NCI-H1694 (cell line): ENCODE data around the gene KCNIP4.
A peak's percentile ranks its signal among the peaks of the same experiment; 100 is the strongest.

Source experiments
- DNase-seq: peaks from one replicate; lab custom pipeline; 2025; lab: John Stamatoyannopoulos, UW

The KCNIP4 gene

DNA sequence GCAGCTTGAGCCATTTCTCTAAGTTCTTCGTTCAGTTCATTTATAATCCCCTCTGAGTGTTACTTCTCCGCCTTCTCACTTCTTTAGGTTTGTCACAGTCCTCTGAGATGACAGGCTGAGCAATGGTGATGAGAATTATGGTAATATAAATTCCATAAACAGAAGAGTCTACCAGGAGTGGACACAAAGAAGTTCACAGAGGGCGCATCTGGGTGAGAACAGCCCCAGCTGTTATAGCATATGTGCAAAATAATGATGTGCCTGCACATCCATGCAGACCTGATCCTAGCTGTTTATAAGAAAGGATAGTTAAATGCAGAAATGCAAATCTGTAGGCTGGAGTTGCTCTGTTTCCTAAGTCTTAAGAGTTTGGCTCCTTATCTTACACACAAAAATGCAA, 377.5 kb downstream of the KCNIP4 start:
- DNase-seq = peak; percentile 21

DNA sequence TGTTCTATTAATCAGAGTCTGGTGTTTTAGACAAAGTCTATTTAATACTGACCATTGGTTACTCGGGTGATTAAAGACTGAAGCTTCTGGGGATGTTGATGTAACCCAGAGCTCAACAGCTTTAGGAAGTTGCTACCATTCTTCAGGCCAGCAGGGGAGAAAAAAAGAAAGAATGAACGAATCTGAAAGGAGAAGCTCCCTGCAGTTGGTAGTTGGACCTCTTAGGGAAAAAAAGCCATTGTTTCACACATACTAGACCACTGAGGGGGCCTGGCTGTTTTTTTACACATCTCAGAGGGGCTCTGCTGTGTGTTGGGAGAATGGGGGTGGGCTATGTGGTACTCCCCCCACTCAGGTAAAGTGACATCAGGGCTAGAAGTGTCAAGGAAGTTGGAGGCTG, 378.9 kb downstream of the KCNIP4 start:
- no peak for DNase-seq

- DNase-seq = no peak
Measured at GRCh38 chr4:21555083-21555482, 393.5 kb downstream of the KCNIP4 start.

DNA sequence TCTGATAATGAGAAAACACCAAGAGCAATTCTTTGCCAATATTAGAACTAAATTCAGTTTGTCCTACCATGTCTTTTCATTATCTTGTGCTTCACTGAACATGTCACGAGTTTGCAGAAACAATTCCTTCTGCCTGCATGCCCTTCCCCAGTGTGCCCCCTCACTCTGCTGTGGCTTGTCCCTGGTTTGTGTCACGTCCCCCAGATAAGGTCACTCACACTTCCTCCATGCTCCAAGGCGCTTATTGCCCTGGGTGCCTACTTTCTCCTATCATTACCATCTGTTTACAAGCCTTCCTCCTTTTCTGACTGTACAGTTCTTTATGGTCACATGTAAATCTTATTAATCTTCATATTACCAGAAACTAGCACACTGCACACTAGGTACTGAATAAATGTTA, 394.1 kb downstream of the KCNIP4 start:
- DNase-seq = no peak

DNA sequence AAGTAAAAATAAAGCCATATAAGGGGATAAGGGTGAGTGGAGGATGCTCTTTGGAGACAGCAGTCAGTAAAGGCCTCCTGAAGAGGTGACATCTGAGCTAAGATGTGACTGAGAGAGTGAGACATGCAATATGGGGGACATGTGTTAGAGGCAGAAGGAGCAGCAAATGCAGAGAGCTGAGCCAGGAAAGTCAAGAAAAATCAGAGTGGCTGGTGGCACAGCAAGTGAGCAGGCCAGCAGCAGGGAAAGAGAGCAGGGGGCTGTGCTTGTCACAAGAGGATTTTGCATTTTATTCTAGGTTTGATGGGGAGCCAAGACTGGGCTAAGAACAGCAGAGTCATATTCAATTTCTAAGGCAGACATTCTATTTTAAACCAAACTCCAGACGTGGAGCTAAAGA, 394.5 kb downstream of the KCNIP4 start:
- DNase-seq = no peak

- no peak for DNase-seq
Measured at GRCh38 chr4:21552455-21552854, 396.1 kb downstream of the KCNIP4 start.

DNA sequence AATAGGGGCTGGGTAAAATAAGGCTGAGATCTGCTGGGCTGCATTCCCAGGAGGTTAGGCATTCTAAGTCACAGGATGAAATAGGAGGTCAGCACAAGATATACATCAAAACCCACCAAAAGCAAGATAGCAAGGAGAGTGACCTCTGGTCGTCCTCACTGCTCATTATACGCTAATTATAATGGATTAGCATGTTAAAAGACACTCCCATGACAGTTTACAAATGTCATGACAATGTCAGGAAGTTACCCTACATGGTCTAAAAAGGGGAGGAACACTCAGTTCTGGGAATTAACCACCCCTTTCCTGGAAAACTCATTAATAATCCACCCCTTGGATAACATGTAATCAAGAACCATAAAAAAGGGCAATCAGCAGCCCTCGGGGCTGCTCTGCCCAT, 403.6 kb downstream of the KCNIP4 start:
- DNase-seq = no peak

- no peak for DNase-seq
Measured at GRCh38 chr4:21544415-21544814, 404.2 kb downstream of the KCNIP4 start.

DNA sequence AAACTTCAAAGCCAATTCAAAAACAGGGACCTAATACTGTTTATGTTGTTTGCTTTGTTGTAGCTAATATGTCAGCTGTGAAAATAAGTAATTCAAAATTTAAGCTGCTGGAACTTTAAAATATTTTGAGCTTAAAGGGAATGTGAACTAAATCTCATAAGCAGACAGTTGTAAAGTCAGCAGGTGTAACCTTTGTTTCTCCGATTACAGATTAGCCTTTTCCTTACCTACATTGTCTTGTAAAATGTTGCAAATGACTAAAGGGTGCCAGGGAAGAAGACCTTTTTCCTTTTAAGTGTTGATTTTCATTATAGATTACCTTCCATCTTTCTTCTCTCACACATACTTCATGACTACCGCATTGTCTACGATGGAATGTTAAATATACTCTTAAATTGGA, 405.1 kb downstream of the KCNIP4 start:
- no peak for DNase-seq

- no peak for DNase-seq
Measured at GRCh38 chr4:21535898-21536297, 412.7 kb downstream of the KCNIP4 start.

DNA sequence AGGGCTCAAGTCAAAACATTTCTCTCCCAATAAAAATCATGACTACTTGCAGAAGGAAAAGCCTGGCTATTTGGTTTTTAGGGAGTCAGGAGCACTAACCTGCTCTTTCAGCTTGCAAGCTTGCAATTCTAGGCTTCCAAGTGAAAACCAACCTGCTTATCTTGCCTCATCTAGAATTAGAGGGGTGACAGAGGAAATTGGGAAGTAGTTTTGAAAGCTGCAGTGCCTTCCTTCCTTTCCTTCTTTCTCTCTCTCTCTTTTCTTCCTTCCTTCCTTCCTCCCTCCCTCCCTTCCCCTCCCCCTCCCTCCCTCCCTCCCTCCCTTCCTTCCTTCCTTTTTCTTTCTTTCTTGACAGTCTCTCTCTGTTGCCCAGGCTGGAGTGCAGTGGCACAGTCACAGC, 417.5 kb downstream of the KCNIP4 start:
- DNase-seq = no peak

- no peak for DNase-seq
Measured at GRCh38 chr4:21529214-21529613, 419.4 kb downstream of the KCNIP4 start.

- DNase-seq = no peak
Measured at GRCh38 chr4:21522296-21522695, 426.3 kb downstream of the KCNIP4 start.

DNA sequence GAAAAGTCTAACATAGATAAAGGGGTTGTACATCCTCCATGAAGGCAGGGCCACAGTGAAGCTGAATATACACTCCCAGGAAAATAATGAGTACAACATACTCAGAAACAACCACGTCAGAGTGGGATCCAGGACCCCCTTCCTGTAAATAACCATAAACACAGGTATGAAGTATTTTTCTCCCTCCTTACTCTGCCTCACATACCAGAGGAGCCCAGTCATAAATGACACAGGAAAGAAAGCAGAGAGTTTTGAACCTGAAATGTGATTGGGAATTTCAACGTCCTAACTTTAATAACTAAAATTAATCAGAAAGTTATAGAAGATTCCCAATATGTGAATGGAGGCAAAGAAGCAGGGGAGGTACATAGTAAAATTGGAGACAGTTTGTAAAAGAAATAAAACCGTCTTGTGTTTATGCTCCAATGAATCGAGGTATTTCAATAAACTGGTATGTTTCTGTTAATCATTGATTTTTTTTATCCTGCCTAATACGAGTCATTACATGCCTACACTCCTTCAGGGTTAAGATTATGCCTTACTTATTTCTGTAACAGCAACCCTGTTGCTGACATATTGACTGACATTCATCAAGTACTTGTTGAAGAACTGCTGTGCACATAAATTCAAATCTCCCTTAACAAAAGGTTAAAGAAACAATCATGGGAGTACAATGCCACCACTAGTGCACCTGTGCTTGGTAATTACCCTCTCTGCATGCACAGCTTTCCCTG, 431.3 kb downstream of the KCNIP4 start:
- no peak for DNase-seq

GRCh38 chr4:21514022-21514694, 434.4 kb downstream of the KCNIP4 start:
- no peak for DNase-seq

- DNase-seq = peak; percentile 31
Measured at GRCh38 chr4:21512353-21512752, 436.2 kb downstream of the KCNIP4 start.

DNA sequence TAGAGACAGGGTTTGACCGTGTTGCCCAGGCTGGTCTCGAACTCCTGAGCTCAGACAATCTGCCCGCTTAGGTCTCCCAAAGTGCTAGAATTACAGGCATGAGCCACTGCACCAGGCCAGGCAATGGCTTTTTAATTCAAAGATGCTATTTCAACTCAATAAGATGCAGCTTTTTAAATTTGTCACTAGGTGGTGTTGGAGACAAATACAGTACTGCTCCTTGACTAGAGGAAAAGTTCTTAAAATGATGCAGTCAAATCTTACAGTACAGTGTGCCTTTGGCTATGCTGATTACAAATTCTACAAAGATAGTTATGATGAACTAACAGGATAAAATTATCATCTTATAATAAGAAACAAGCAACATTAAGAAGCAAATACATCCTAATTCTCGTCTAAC, 441.1 kb downstream of the KCNIP4 start:
- DNase-seq = no peak

GRCh38 chr4:21490682-21491081, 457.9 kb downstream of the KCNIP4 start:
- DNase-seq = no peak

- DNase-seq = no peak
Measured at GRCh38 chr4:21476757-21477156, 471.8 kb downstream of the KCNIP4 start.

GRCh38 chr4:21474195-21474594, 474.4 kb downstream of the KCNIP4 start:
- DNase-seq = no peak

DNA sequence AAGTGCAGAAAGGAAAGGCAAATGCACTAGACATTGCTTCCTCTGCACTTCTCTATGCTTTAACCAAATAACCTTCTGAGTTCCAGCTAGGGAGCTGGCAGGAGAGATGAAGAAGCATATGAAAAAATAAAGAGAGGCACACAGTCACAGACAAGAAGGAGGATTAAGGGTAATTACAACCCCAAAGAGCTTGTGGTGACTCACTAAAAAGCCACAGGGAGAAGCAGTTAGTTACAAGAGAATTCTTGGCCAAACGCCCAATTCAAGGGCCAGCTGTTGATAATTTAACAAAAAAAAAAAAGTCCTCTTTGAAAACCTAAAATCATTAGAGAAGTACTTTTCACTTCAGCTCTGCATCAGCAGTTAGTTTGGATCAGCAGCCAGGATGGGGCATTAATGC, 478.0 kb downstream of the KCNIP4 start:
- DNase-seq = peak; percentile 62

DNA sequence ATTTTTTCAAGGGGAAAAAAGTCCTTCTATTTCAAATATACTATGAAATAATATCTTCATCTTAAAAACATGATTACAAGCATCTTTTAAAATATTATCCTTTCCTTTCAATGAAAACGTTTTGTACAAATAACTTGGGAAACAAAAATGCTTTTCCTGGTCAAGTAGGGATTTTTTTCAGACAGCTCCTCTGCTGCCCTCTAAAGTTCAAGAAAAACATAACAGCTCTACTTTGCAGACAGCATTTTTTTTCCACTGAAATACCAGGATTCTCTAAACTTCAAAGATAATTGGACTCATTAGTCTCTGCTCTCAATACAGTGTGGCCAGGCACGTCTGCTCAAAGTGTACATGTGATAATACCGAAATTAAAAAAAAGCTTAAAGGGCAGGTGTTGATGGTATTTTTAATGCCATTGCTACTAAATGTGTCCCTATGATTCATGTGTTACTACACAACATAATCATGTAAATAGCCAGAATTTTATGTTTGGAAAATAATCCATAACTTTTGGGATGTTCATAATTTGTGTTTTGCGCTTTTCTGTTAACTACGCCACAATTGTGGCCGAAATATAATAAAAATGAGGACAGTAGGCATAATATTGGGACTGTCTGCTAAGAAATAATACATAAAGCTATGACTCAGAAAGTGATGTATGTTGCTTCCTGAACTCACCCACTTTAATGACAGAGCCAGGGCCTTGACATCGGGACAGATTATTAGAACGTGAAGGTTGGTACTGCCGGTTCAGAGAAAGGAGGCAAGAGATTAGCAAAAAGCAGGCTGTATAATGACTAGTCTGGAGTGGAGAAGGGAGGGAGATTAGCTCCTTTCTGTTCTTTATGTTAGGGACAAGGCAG, 478.9 kb downstream of the KCNIP4 start:
- DNase-seq = peak; percentile 19

DNA sequence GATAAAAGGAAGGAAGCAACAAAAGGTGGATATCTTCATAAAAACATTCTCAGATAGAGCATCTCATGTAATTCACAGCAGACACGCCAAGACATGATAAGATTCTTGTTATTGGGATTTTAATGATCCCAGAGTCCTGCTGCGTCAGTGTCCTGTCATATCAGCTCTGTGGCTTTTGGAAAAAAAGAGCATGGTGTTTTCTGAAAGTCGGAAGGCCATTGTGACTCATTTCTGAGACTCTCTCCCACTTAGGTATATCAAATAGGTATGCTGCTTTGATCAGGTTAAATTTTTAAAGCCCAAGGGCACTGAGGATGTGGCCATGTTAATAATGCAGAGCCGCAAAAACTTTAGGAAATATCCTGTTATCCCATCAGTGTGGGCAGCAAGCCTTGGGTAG, 481.0 kb downstream of the KCNIP4 start:
- no peak for DNase-seq
